GM23338 (cell line): ENCODE data around the gene ZNF593OS. TPM values are rescaled to one million over a fixed set of nuclear protein-coding genes. Genes with fewer than 3 reads are reported as not detected.

Experiments used
- ATAC-seq: fragments of 200-7000 bp; cut with Tn5 transposase; 3 replicates; pipeline ENCODE4 v1.9.1; 2020
- DNase-seq: peaks from one replicate; pipeline ENCODE4 v3.0.0-alpha.2; 2015; ENCODE audit warnings: low spot score
- H2AFZ ChIP-seq: fragments of 200-600 bp; sonication (generic); 2 replicates; pipeline ENCODE4 v1.8.0; 2016; ENCODE audit warnings: antibody characterized with exemption, mild to moderate bottlenecking, moderate library complexity
- H3F3A ChIP-seq: fragments of 200-600 bp; sonication (generic); replicated peaks from 2 replicates; pipeline ENCODE4 v1.8.0; 2017; ENCODE audit warnings: antibody characterized with exemption, mixed run types, low read depth
- H3K27ac ChIP-seq: fragments of 200-600 bp; sonication (generic); 2 replicates; pipeline ENCODE4 v1.6.1; 2016; ENCODE audit warnings: low read depth
- H3K27me3 ChIP-seq: fragments of 200-600 bp; sonication (generic); 2 replicates; pipeline ENCODE4 v1.8.0; 2016; ENCODE audit warnings: mild to moderate bottlenecking, mixed run types, moderate library complexity; ENCODE audit not compliant: insufficient read depth
- H3K36me3 ChIP-seq: fragments of 200-600 bp; sonication (generic); 2 replicates; pipeline ENCODE4 v1.8.0; 2016; ENCODE audit warnings: mild to moderate bottlenecking; ENCODE audit not compliant: insufficient read depth
- H3K4me1 ChIP-seq: fragments of 200-600 bp; sonication (generic); 2 replicates; pipeline ENCODE4 v1.8.0; 2016; ENCODE audit warnings: mild to moderate bottlenecking, moderate library complexity; ENCODE audit not compliant: insufficient read depth
- H3K4me2 ChIP-seq: fragments of 200-600 bp; sonication (generic); 2 replicates; pipeline ENCODE4 v1.7.1; 2017; ENCODE audit warnings: mixed run types
- H3K4me3 ChIP-seq: fragments of 200-600 bp; sonication (generic); 2 replicates; pipeline ENCODE4 v1.6.1; 2016; ENCODE audit warnings: mixed run types
- H3K79me2 ChIP-seq: fragments of 200-600 bp; sonication (generic); replicated peaks from 2 replicates; pipeline ENCODE4 v1.8.0; 2017; ENCODE audit warnings: mild to moderate bottlenecking; ENCODE audit not compliant: insufficient read depth
- H3K9me2 ChIP-seq: fragments of 200-600 bp; sonication (generic); 2 replicates; pipeline ENCODE4 v1.8.0; 2017; ENCODE audit not compliant: insufficient read depth
- H4K20me1 ChIP-seq: fragments of 200-600 bp; sonication (generic); replicated peaks from 2 replicates; pipeline ENCODE4 v1.8.0; 2017; ENCODE audit warnings: mild to moderate bottlenecking; ENCODE audit not compliant: insufficient read depth
- H3K27ac Mint-ChIP-seq: 2 replicates; pipeline ENCODE4 v1.8.0; 2020; ENCODE audit warnings: inconsistent platforms, mild to moderate bottlenecking, moderate library complexity, mixed read lengths
- H3K27me3 Mint-ChIP-seq: 3 replicates; pipeline ENCODE4 v1.8.0; 2022; ENCODE audit warnings: low read depth, mild to moderate bottlenecking, moderate library complexity, mixed read lengths, inconsistent platforms; ENCODE audit not compliant: insufficient read depth, poor library complexity
- H3K36me3 Mint-ChIP-seq: 3 replicates; pipeline ENCODE4 v1.8.0; 2021; ENCODE audit warnings: low read depth, mild to moderate bottlenecking, inconsistent platforms, moderate library complexity, mixed read lengths
- H3K4me1 Mint-ChIP-seq: 3 replicates; pipeline ENCODE4 v1.8.0; 2020; ENCODE audit warnings: mild to moderate bottlenecking, inconsistent platforms, mixed read lengths
- H3K4me3 Mint-ChIP-seq: 3 replicates; pipeline ENCODE4 v1.8.0; 2021; ENCODE audit warnings: moderate library complexity, mild to moderate bottlenecking, inconsistent platforms, mixed read lengths
- H3K9me3 Mint-ChIP-seq: 3 replicates; pipeline ENCODE4 v1.8.0; 2020; ENCODE audit warnings: moderate library complexity, mild to moderate bottlenecking, inconsistent platforms, mixed read lengths
- CREB1 ChIP-seq: fragments of 250-450 bp; sonication (Bioruptor Pico); IDR thresholded peaks from 2 replicates; pipeline ENCODE4 v1.5.0; 2020; ENCODE audit warnings: low read depth, mild to moderate bottlenecking, moderate library complexity
- EZH2 ChIP-seq: fragments of 200-600 bp; sonication (generic); IDR thresholded peaks from one replicate; pipeline ENCODE4 v1.8.0; 2017; ENCODE audit warnings: antibody characterized with exemption, mild to moderate bottlenecking, low read depth; ENCODE audit not compliant: unreplicated experiment
- EZH2phosphoT487 ChIP-seq: fragments of 200-600 bp; sonication (generic); IDR thresholded peaks from one replicate; pipeline ENCODE4 v1.8.1; 2018; ENCODE audit warnings: antibody characterized with exemption; ENCODE audit not compliant: unreplicated experiment
- JUNB ChIP-seq: IDR thresholded peaks from one replicate; pipeline ENCODE4 v1.6.1; 2016; ENCODE audit warnings: antibody characterized with exemption; ENCODE audit not compliant: unreplicated experiment
- NANOG ChIP-seq: IDR thresholded peaks from 2 replicates; pipeline ENCODE4 v1.6.1; 2016; ENCODE audit warnings: antibody characterized with exemption, borderline replicate concordance
- REST ChIP-seq: IDR thresholded peaks from one replicate; pipeline ENCODE4 v1.6.1; 2018; ENCODE audit warnings: antibody characterized with exemption; ENCODE audit not compliant: unreplicated experiment
- STAT1 ChIP-seq: IDR thresholded peaks from one replicate; pipeline ENCODE4 v1.6.1; 2016; ENCODE audit warnings: antibody characterized with exemption; ENCODE audit not compliant: unreplicated experiment
- ZNF462 ChIP-seq: fragments of 250-450 bp; sonication (Bioruptor Pico); IDR thresholded peaks from 2 replicates; pipeline ENCODE4 v1.5.0; 2020; ENCODE audit warnings: mild to moderate bottlenecking, moderate library complexity
- polyA plus RNA-seq: library from polyadenylated mRNA; unstranded; fragments of >200 nt; fragmentation: Nextera tagmentation; extraction: Ambion mirVana; gene quantifications from 2 replicates; pipeline ENCODE4 v1.2.1, GENCODE V29; 2016
- total RNA-seq: library from RNA; depleted of rRNA; stranded (reverse); fragments of >200 nt; shearing (Covaris generic); gene quantifications from 2 replicates; pipeline ENCODE4 v1.2.3, GENCODE V29; 2014

ZNF593OS gene
- total and polyA plus RNA-seq, 2 experiments from 2014 or later, result 1.1 TPM; not detected in 1

- no peak for TF ChIP-seq EZH2
- no peak for TF ChIP-seq REST
- TF ChIP-seq JUNB, result no peak
Measured at GRCh38 chr1:26129778-26130177, 41.9 kb downstream of the ZNF593OS start (continued).

- TF ChIP-seq STAT1 (no peak), NANOG (no peak)
- Mint-ChIP-seq H3K4me1 (peaks cover 10% of the 10 kb centered on the region; the same call in 2 of the 3 replicates), H3K36me3 (no peaks in the 10 kb centered on the region), H3K9me3 (no peaks in the 10 kb centered on the region), H3K4me3 (no peak overlapping the region), H3K27ac (0 out of 2 replicates have a peak overlapping the region, but pooled peaks have one; percentile 16), H3K27me3 (no peaks in the 10 kb centered on the region)
- no peak overlapping the region for H3K4me2 ChIP-seq
- no peaks in the 10 kb centered on the region for H3K36me3 ChIP-seq
- H2AFZ ChIP-seq, result no peak overlapping the region
- no peaks in the 10 kb centered on the region for H3K4me1 ChIP-seq
- no peaks in the 10 kb centered on the region for H3K27me3 ChIP-seq
- H3K27ac ChIP-seq, result no peak overlapping the region
- H4K20me1 ChIP-seq, result no peaks in the 10 kb centered on the region
- H3F3A ChIP-seq, result no peaks in the 10 kb centered on the region
- no peaks in the 10 kb centered on the region for H3K79me2 ChIP-seq
- no peak for DNase-seq
- ATAC-seq, result peak; percentile 39
- H3K9me2 ChIP-seq, result no peaks in the 10 kb centered on the region
- no peak overlapping the region for H3K4me3 ChIP-seq
Measured at GRCh38 chr1:26127235-26128163, 44.1 kb downstream of the ZNF593OS start.

- Histone ChIP-seq H3K27me3 (no peaks in the 10 kb centered on the region), H4K20me1 (no peaks in the 10 kb centered on the region), H3K9me2 (no peaks in the 10 kb centered on the region), H3F3A (no peaks in the 10 kb centered on the region), H3K4me2 (no peak overlapping the region), H3K27ac (no peak overlapping the region), H3K4me1 (no peaks in the 10 kb centered on the region), H2AFZ (no peak overlapping the region), H3K36me3 (no peaks in the 10 kb centered on the region), H3K79me2 (no peaks in the 10 kb centered on the region), H3K4me3 (no peak overlapping the region)
- H3K4me1 Mint-ChIP-seq, result peaks cover 10% of the 10 kb centered on the region; the same call in 2 of the 3 replicates
- no peak for DNase-seq
- no peak overlapping the region for H3K27ac Mint-ChIP-seq
- no peaks in the 10 kb centered on the region for H3K36me3 Mint-ChIP-seq
- no peaks in the 10 kb centered on the region for H3K27me3 Mint-ChIP-seq
- H3K4me3 Mint-ChIP-seq, result no peak overlapping the region
- ATAC-seq, result peak; percentile 34
- no peaks in the 10 kb centered on the region for H3K9me3 Mint-ChIP-seq
- TF ChIP-seq EZH2, result no peak
- TF ChIP-seq EZH2phosphoT487, result no peak
- TF ChIP-seq CREB1 (CRISPR knock-in tag), result no peak
- TF ChIP-seq ZNF462 (CRISPR knock-in tag), result no peak
Measured at GRCh38 chr1:26126321-26127084, 45.1 kb downstream of the ZNF593OS start.
